WTC11 (cell line): ENCODE data around the gene RNPS1. TPM values are rescaled to one million over a fixed set of nuclear protein-coding genes. Genes with fewer than 3 reads are reported as not detected.

Experiments
- ATAC-seq: fragments of 200-7000 bp; cut with Tn5 transposase; 2 replicates; pipeline ENCODE4 v1.10.0; 2021; ENCODE audit warnings: mild to moderate bottlenecking, moderate library complexity
- CTCF ChIA-PET: fragments of 300-600 bp; sonication (Branson Sonifier 250); formaldehyde crosslinking; loops from one replicate; lab custom pipeline; 2021; ENCODE audit warnings: antibody characterized with exemption; lab: Charles Lee
- POLR2A ChIA-PET: fragments of 350-600 bp; sonication (Branson Sonifier 250); formaldehyde crosslinking; loops from one replicate; lab custom pipeline; 2021; ENCODE audit warnings: antibody characterized with exemption; lab: Charles Lee
- DNase-seq: peaks from one replicate; pipeline ENCODE4 v3.0.0; 2021; ENCODE audit warnings: low spot score
- H3K27ac Mint-ChIP-seq: 2 replicates; pipeline ENCODE4 v1.8.0; 2021; ENCODE audit warnings: mixed read lengths
- H3K27me3 Mint-ChIP-seq: 2 replicates; pipeline ENCODE4 v1.8.0; 2021; ENCODE audit warnings: low read depth, mild to moderate bottlenecking, moderate library complexity, mixed read lengths
- H3K36me3 Mint-ChIP-seq: 2 replicates; pipeline ENCODE4 v1.8.0; 2021; ENCODE audit warnings: mixed read lengths
- H3K4me1 Mint-ChIP-seq: 2 replicates; pipeline ENCODE4 v1.8.0; 2022; ENCODE audit warnings: mixed read lengths
- H3K4me3 Mint-ChIP-seq: 2 replicates; pipeline ENCODE4 v1.8.0; 2021; ENCODE audit warnings: mild to moderate bottlenecking, moderate library complexity, mixed read lengths
- H3K9me3 Mint-ChIP-seq: 2 replicates; pipeline ENCODE4 v1.8.0; 2021; ENCODE audit warnings: mixed read lengths
- NFYB ChIP-seq: sonication (generic); formaldehyde crosslinking; conservative IDR thresholded peaks from 2 replicates; pipeline ENCODE4 v1.8.0; 2022; ENCODE audit warnings: low read depth, missing genetic modification reagents
- SP1 ChIP-seq: sonication (generic); formaldehyde crosslinking; conservative IDR thresholded peaks from 2 replicates; pipeline ENCODE4 v1.8.1; 2022; ENCODE audit warnings: missing genetic modification reagents
- ZNF138 ChIP-seq: sonication (generic); formaldehyde crosslinking; conservative IDR thresholded peaks from 2 replicates; pipeline ENCODE4 v1.8.1; 2022; ENCODE audit warnings: mild to moderate bottlenecking, moderate library complexity, missing genetic modification reagents
- ZNF396 ChIP-seq: fragments of 250-450 bp; sonication (Bioruptor Pico); IDR thresholded peaks from 2 replicates; pipeline ENCODE4 v1.8.0; 2021; ENCODE audit warnings: mild to moderate bottlenecking, moderate library complexity, borderline replicate concordance
- ZNF416 ChIP-seq: fragments of 250-450 bp; sonication (Bioruptor Pico); IDR thresholded peaks from 2 replicates; pipeline ENCODE4 v1.9.0; 2021; ENCODE audit warnings: mild to moderate bottlenecking, inconsistent platforms
- ZNF512 ChIP-seq: sonication (generic); formaldehyde crosslinking; IDR thresholded peaks from 2 replicates; pipeline ENCODE4 v1.8.1; 2022; ENCODE audit warnings: missing genetic modification reagents, borderline replicate concordance
- total RNA-seq: library from RNA; stranded (reverse); gene quantifications from 3 replicates; pipeline ENCODE4 v1.2.3, GENCODE V29; 2021
- TF ChIP-seq, protein P1 (sequence below): sonication (generic); formaldehyde crosslinking; IDR thresholded peaks from 2 replicates; pipeline ENCODE4 v1.8.1; 2023; ENCODE audit warnings: mild to moderate bottlenecking, missing genetic modification reagents, moderate library complexity
- TF ChIP-seq, protein P2 (sequence below): fragments of 250-450 bp; sonication (Bioruptor Pico); IDR thresholded peaks from 2 replicates; pipeline ENCODE4 v1.9.0; 2021; ENCODE audit warnings: mild to moderate bottlenecking, borderline replicate concordance
- TF ChIP-seq, protein P3 (sequence below): sonication (generic); formaldehyde crosslinking; IDR thresholded peaks from 2 replicates; pipeline ENCODE4 v1.8.1; 2022; ENCODE audit warnings: low read depth, mild to moderate bottlenecking, moderate library complexity, missing genetic modification reagents, borderline replicate concordance
- TF ChIP-seq, protein P4 (sequence below): sonication (generic); formaldehyde crosslinking; IDR thresholded peaks from 2 replicates; pipeline ENCODE4 v1.8.1; 2023; ENCODE audit warnings: mild to moderate bottlenecking, missing genetic modification reagents
- TF ChIP-seq, protein P5 (sequence below): sonication (generic); formaldehyde crosslinking; IDR thresholded peaks from 2 replicates; pipeline ENCODE4 v1.8.1; 2023; ENCODE audit warnings: mild to moderate bottlenecking, missing genetic modification reagents, borderline replicate concordance

Gene RNPS1
- total RNA-seq, 1 experiment from 2014 or later, result 331 TPM

- TF ChIP-seq ZNF512 (CRISPR knock-in tag) (no peak), NFYB (CRISPR knock-in tag) (no peak), SP1 (CRISPR knock-in tag) (no peak), ZNF396 (CRISPR knock-in tag) (no peak)
- TF ChIP-seq, protein P1, sequence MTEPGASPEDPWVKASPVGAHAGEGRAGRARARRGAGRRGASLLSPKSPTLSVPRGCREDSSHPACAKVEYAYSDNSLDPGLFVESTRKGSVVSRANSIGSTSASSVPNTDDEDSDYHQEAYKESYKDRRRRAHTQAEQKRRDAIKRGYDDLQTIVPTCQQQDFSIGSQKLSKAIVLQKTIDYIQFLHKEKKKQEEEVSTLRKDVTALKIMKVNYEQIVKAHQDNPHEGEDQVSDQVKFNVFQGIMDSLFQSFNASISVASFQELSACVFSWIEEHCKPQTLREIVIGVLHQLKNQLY (CRISPR knock-in tag), result no peak
- TF ChIP-seq, protein P2, sequence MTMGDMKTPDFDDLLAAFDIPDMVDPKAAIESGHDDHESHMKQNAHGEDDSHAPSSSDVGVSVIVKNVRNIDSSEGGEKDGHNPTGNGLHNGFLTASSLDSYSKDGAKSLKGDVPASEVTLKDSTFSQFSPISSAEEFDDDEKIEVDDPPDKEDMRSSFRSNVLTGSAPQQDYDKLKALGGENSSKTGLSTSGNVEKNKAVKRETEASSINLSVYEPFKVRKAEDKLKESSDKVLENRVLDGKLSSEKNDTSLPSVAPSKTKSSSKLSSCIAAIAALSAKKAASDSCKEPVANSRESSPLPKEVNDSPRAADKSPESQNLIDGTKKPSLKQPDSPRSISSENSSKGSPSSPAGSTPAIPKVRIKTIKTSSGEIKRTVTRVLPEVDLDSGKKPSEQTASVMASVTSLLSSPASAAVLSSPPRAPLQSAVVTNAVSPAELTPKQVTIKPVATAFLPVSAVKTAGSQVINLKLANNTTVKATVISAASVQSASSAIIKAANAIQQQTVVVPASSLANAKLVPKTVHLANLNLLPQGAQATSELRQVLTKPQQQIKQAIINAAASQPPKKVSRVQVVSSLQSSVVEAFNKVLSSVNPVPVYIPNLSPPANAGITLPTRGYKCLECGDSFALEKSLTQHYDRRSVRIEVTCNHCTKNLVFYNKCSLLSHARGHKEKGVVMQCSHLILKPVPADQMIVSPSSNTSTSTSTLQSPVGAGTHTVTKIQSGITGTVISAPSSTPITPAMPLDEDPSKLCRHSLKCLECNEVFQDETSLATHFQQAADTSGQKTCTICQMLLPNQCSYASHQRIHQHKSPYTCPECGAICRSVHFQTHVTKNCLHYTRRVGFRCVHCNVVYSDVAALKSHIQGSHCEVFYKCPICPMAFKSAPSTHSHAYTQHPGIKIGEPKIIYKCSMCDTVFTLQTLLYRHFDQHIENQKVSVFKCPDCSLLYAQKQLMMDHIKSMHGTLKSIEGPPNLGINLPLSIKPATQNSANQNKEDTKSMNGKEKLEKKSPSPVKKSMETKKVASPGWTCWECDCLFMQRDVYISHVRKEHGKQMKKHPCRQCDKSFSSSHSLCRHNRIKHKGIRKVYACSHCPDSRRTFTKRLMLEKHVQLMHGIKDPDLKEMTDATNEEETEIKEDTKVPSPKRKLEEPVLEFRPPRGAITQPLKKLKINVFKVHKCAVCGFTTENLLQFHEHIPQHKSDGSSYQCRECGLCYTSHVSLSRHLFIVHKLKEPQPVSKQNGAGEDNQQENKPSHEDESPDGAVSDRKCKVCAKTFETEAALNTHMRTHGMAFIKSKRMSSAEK (CRISPR knock-in tag), result no peak
- TF ChIP-seq, protein P3, sequence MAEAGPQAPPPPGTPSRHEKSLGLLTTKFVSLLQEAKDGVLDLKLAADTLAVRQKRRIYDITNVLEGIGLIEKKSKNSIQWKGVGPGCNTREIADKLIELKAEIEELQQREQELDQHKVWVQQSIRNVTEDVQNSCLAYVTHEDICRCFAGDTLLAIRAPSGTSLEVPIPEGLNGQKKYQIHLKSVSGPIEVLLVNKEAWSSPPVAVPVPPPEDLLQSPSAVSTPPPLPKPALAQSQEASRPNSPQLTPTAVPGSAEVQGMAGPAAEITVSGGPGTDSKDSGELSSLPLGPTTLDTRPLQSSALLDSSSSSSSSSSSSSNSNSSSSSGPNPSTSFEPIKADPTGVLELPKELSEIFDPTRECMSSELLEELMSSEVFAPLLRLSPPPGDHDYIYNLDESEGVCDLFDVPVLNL (CRISPR knock-in tag), result no peak
Measured at GRCh38 chr16:2205967-2206313, 62.0 kb downstream of the RNPS1 start (continued).

- Mint-ChIP-seq H3K36me3 (peaks cover 14% of the 10 kb centered on the region), H3K4me1 (peaks cover 13% of the 10 kb centered on the region), H3K4me3 (peak within 1 kb of the TSS; percentile 80), H3K27ac (peak within 1 kb of the TSS; percentile 95), H3K27me3 (peaks cover 24% of the 10 kb centered on the region), H3K9me3 (no peaks in the 10 kb centered on the region)
- CTCF ChIA-PET, result interaction anchor here (1.0 to 2.7 kb wide), 3 partner anchors 10 to 223 kb away, joined by 4 to 13 read pairs (median 4); partner anchors contain the start of genes CASKIN1 and TRAF7
- DNase-seq, result peak; percentile 69
- ATAC-seq, result peak; percentile 69
- POLR2A ChIA-PET, result interaction anchor here (0.6 to 1.5 kb wide), 5 partner anchors 9 to 50 kb away, joined by 3 to 4 read pairs (median 3); partner anchors contain the start of genes ECI1, PGP and TRAF7
- TF ChIP-seq, protein P2 (CRISPR knock-in tag), result no peak
- TF ChIP-seq, protein P4, sequence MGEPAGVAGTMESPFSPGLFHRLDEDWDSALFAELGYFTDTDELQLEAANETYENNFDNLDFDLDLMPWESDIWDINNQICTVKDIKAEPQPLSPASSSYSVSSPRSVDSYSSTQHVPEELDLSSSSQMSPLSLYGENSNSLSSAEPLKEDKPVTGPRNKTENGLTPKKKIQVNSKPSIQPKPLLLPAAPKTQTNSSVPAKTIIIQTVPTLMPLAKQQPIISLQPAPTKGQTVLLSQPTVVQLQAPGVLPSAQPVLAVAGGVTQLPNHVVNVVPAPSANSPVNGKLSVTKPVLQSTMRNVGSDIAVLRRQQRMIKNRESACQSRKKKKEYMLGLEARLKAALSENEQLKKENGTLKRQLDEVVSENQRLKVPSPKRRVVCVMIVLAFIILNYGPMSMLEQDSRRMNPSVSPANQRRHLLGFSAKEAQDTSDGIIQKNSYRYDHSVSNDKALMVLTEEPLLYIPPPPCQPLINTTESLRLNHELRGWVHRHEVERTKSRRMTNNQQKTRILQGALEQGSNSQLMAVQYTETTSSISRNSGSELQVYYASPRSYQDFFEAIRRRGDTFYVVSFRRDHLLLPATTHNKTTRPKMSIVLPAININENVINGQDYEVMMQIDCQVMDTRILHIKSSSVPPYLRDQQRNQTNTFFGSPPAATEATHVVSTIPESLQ, result no peak
- TF ChIP-seq SP1 (CRISPR knock-in tag), result peak; percentile 36; the same call in 1 of the 2 replicates
- no peak for TF ChIP-seq ZNF416
- no peak for TF ChIP-seq ZNF138 (CRISPR knock-in tag)
- TF ChIP-seq, protein P1 (CRISPR knock-in tag), result no peak
- TF ChIP-seq, protein P5, sequence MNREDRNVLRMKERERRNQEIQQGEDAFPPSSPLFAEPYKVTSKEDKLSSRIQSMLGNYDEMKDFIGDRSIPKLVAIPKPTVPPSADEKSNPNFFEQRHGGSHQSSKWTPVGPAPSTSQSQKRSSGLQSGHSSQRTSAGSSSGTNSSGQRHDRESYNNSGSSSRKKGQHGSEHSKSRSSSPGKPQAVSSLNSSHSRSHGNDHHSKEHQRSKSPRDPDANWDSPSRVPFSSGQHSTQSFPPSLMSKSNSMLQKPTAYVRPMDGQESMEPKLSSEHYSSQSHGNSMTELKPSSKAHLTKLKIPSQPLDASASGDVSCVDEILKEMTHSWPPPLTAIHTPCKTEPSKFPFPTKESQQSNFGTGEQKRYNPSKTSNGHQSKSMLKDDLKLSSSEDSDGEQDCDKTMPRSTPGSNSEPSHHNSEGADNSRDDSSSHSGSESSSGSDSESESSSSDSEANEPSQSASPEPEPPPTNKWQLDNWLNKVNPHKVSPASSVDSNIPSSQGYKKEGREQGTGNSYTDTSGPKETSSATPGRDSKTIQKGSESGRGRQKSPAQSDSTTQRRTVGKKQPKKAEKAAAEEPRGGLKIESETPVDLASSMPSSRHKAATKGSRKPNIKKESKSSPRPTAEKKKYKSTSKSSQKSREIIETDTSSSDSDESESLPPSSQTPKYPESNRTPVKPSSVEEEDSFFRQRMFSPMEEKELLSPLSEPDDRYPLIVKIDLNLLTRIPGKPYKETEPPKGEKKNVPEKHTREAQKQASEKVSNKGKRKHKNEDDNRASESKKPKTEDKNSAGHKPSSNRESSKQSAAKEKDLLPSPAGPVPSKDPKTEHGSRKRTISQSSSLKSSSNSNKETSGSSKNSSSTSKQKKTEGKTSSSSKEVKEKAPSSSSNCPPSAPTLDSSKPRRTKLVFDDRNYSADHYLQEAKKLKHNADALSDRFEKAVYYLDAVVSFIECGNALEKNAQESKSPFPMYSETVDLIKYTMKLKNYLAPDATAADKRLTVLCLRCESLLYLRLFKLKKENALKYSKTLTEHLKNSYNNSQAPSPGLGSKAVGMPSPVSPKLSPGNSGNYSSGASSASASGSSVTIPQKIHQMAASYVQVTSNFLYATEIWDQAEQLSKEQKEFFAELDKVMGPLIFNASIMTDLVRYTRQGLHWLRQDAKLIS (CRISPR knock-in tag), result no peak
Measured at GRCh38 chr16:2205104-2205966, 62.6 kb downstream of the RNPS1 start, which contains the start of gene MLST8. TSS of gene MLST8 (plus strand) at chr16:2205454. CDS start at chr16:2206086, 632 bp downstream.
